GM20431 (cell line): Measurements from ENCODE around the gene BTBD16.

Source experiments
- in situ Hi-C: fragments of 300-500 bp; cut with MseI, MboI; formaldehyde crosslinking; loops from one replicate; pipeline ENCODE4 v1.15.0; 2020; ENCODE audit warnings: low sequenced_read_pairs; ENCODE audit not compliant: unreplicated experiment

Gene BTBD16

GRCh38 chr10:122291739-122292138, 20.6 kb downstream of the BTBD16 start:
- in situ Hi-C loops, result no loop called here

GRCh38 chr10:122292376-122292775, 21.3 kb downstream of the BTBD16 start:
- in situ Hi-C loops, result no loop called here

DNA sequence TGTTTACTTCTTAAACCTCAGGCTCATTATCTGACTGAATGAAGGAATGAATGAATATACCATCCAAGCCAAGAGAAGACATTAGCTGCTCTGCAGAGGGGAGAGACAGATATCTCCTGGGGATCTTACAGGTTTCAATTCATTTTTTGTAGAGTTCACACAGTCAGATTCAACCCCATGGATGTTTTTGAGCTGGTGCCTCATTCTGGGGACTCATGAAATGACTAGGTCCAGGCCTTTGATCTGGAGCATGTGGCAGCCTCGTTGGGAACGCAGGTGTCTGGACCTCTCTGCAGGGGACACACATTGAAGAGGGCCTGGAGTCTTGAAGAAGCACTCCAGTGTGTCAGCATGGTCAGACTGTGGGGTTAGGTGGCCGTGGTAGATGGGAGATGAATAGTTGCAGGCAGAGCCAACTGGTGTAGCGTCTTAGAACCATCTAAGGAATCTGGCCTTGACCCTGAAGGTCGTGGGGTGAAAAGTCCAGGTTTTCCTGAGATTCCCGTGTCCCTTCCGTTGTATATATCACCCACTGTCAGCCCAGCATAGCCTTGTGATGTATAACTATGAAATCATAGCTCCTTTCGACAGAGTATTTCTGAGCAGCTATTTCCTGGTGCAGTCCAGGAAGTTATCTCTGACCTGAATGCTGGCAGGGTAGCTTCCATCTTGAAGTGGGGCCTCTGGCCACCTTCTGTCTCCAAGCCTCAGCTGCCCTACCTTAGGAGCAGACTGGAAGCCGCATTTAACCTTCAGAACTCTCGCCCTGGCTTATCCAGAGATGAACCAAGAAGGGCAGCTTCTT, 22.3 kb downstream of the BTBD16 start:
- in situ Hi-C loops, result no loop called here

- in situ Hi-C loops, result no loop called here
Measured at GRCh38 chr10:122293961-122294380, 22.9 kb downstream of the BTBD16 start.

DNA sequence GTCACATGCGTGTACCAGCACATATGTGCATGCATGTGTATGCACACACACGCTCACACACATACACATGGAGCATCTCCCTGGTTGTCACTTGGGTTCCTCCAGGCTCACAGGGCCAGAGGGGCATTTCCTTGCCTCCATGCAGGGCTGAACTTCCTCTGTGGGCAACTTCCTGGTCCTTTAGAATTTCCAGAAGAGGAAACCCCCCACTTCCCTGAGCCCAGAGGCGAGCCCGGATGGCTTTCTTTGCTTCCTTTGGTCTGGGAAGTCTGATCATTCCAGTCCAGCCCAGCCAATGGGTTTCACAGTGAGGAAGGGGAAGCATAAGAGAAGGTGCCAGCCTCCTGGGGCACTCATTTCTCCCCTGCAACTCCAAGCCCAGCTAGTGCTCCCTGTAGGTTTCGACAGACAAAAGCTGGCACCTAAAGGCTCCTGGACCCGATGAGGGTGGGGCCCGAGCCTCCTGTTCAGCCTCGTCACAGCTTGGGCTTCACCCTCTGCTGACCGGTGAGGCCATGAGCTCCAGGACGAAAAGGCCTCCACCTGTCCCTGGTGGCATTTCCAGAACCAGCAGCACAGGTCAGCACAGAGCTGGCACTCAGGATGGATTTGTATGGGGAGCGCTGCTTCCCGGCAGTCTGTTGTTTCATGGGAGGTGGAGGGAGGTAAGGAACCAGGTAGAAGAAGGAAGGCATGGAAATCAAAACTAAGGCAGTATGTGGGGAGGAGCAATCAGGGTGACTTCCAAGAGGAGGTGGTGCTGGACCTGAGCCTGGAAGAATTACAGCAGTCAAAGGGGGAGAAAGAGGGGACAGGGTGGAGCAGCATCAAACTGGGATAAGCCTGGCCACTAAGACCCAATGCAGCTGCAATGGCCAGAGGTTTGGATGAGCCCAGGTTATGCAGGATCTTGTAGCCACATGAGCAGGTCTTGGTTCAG, 23.7 kb downstream of the BTBD16 start:
- in situ Hi-C loops, result no loop called here

GRCh38 chr10:122295451-122295809, 24.3 kb downstream of the BTBD16 start:
- in situ Hi-C loops, result no loop called here

DNA sequence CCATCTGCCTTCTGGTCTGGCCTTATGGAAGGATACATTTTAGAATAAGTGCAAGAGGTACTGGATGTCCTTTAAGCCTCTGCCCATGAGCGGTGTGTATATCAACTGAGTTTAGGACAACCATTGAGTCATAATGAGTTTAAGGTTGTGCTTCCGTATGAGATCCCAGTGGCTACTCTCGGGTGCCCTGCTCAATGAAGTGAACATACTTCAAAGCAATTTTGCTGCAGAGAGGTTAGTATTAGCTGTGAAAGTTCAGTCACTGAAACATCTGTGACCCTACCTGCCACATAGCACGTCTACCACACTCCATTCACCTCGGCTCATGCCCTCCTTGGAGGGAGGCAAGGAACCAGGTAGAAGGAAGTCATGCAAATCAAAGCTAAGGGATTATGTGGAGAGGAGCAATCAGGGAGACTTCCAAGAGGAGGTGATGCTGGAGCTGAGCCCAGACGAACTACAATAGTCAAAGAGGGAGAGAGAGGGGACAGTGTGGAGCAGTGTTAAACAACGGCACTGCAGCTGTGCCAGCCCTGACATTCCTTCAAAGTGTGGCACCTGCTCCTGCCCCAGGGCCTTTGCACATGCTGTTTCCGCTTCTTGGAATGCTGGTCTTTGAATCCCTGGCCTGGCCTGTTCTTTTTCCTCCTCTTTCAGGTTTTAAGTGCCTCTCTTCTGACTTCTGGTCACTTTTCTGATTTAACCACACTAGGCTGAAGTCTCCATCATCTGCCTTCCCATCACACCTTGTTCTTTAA, 25.4 kb downstream of the BTBD16 start:
- in situ Hi-C loops, result no loop called here

- in situ Hi-C loops, result no loop called here
Measured at GRCh38 chr10:122297583-122297982, 26.5 kb downstream of the BTBD16 start.

DNA sequence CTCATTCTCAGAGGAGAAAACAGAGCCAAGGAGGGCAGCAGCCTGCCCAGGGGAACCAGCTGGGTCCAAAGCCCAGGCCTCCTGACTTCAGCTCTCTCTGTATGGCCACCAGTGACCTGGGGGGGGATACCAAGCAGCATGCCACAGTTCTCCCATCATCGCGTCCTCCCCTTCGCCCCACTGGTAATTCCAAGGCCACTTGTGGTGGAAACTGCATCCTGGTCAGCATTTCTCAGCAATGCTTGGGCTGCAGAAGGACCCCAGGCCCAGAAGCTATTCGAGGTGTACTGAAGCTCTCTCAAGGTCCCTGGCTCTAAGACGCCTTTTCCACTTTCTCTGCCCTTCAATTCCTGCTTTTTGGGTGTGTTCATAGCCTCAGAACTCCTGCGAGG, 27.1 kb downstream of the BTBD16 start:
- in situ Hi-C loops, result no loop called here

DNA sequence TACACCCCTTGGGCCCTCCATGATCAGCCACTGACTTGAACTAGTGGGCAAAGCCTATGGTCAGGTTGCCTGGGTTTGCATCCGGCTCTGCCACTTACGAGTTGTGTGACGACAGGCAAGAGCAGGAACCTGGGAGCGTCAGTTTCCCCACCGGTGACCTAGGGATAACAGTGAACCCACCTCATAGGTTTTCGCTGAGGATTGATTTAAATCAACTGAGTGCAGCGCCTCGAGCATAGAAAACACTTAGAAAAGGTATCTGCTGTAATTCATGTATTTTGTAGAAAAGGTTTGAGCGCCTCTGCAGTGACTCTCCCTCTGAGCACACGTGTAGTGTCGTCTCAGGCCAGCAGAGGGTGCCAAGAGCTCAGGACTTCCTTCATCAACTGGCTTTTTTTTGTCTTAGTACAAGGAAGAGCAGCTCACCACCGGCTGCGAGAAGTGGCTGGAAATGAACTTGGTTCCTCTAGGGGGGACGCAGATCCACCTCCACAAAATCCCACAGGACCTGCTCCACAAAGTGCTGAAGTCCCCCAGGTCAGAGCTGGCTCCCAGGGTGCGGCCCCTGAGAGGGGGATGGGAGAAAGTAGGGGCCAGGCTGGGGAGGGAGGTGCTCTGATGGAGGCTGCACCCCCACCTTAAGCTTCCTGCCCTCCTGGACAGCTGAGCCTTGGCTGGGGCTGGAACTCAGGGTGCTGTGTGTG, 27.7 kb downstream of the BTBD16 start:
- in situ Hi-C loops, result no loop called here

GRCh38 chr10:122299423-122300075, 28.5 kb downstream of the BTBD16 start:
- in situ Hi-C loops, result no loop called here

GRCh38 chr10:122301055-122301810, 30.1 kb downstream of the BTBD16 start:
- in situ Hi-C loops, result no loop called here

GRCh38 chr10:122301811-122302115, 30.7 kb downstream of the BTBD16 start:
- in situ Hi-C loops, result no loop called here

DNA sequence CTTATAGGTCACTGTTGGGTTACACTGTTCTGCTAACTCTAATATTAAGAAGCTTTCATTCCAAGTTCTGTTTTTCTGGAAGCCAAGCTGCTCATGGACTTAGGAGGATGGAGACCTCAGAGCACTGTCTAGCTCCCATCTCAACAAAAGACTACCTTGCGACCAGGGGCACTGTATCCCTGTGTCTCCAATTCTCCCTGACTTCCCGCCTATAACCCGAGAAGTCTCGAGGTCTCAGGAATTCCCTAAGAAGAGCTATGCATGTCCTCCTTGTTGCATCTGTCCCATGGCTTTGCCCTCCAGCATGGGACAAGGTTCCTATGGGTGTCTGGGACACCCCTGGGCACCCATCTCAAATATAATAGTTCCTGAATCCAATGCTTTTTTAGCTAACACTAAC, 31.2 kb downstream of the BTBD16 start:
- in situ Hi-C loops, result no loop called here

GRCh38 chr10:122303271-122304053, 32.4 kb downstream of the BTBD16 start:
- in situ Hi-C loops, result no loop called here

GRCh38 chr10:122304054-122304579, 33.0 kb downstream of the BTBD16 start:
- in situ Hi-C loops, result no loop called here

GRCh38 chr10:122306282-122306681, 35.2 kb downstream of the BTBD16 start:
- in situ Hi-C loops, result no loop called here

- in situ Hi-C loops, result no loop called here
Measured at GRCh38 chr10:122306744-122307143, 35.6 kb downstream of the BTBD16 start.
